ENCODE measurements around the gene TSPOAP1.
A peak's percentile ranks its signal among the peaks of the same experiment; 100 is the strongest.

Gene TSPOAP1

DNA sequence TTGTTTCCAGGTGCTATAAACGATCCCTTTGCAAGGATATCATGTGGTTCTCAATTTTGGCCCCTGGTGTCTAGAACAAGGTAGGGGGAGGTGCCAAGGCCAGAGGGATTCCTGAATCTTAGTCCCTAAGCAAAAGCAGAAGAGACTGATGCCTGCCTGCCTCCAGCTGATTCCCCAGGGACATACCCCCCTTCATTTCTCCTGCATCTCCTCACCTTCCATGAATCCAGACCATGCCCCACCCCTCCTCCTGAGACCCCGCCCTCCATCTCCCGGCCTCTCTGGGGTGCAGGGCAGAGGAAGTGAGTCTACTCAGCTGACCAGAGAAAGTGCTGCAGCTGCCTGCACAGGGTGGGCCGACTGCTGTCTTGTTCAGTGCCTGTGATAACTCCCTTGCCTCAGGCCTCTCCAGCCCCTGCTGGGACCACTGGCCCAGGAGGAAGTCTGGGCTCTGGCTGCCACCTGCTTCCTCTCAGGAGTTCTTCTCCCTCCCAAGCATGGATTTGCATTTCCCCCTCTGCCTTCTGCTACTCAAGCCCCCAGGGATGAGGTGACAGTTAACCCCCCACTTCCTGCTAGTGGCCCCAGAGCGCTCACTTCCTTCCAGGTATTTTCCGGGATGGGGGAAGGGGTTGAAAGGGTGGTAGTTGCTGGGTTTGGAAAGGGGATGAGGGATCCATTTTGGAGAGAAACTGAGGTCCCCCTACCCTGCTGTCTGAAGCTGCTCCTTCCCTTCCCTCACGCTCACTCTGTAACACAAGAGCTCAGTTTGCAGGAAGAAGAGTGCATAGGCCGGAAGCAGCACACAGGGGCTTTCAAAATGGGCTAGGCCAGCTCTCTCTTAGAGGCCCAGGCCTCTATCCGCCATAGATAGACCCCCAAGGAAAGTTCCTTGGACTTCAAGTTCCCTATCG is 10.5 kb upstream of the TSPOAP1 start:
- DNase-seq: peak; percentile 95

GRCh38 chr17:58338454-58338840 is 9.9 kb upstream of the TSPOAP1 start:
- DNase-seq: peak; percentile 65

DNA sequence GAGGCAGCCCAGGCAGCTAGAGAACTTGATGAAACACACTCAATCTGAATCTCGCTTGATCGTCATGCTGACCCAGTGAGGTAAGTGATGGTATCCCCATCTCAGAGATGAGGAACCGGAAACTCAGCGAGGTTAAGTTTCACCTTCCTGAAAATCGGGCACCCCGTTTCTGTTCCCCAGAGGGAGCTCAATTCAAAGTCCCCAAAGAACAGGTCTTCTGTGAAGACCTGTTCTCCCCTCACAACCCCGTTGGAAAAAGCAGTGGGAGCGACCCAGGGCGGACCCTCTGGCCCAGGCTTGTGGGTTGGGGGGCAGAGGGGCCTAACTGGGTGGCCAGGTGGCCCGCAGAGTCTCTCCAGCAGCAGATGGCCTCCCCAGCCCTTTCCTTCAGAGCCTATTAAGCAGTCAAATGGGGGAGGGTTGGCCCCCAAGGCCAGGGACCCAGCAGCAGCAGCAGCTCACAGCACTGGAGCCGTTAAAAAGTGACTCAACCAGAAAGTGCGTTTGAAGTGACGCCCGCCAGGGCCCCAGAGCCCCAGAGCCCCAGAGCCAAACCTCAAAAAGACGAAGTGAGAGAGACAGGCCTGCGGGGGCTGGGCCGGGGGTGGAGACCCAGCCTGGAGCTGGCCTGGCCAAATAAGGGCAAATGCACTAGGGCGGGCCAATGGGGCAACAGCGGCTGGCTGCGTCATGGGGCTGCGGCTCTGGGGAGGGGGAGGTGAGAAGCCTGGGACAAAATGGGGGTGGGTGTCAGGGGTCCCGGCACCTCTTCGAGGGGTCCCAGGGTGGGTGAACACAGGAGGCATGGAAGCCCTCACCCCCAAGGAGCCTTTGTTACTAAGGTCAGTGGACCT is 9.2 kb upstream of the TSPOAP1 start:
- peak; percentile 99 for DNase-seq

DNA sequence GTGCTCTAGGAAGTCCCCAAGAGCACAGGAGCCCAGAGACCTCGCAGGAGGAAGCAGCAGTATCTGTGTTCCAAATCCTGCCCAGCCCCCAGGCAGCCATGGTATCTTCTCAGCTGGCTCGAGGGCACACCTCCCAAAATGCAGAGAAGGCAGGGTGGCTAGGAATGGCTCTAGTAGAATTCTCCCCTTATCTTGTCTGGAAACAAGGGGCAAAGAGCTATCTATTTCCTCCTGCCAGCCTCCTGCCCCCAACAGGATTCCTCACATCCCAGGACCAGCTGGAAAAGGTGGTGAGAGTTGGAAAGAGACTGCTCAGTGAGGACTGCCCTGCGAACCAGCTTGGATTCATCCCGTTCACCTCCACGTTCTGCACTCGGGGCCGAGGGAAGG is 8.6 kb upstream of the TSPOAP1 start:
- peak; percentile 77 for DNase-seq

- peak; percentile 69 for DNase-seq
These were observed 8.0 kb upstream of the TSPOAP1 start for GRCh38 chr17:58336456-58337209.

DNA sequence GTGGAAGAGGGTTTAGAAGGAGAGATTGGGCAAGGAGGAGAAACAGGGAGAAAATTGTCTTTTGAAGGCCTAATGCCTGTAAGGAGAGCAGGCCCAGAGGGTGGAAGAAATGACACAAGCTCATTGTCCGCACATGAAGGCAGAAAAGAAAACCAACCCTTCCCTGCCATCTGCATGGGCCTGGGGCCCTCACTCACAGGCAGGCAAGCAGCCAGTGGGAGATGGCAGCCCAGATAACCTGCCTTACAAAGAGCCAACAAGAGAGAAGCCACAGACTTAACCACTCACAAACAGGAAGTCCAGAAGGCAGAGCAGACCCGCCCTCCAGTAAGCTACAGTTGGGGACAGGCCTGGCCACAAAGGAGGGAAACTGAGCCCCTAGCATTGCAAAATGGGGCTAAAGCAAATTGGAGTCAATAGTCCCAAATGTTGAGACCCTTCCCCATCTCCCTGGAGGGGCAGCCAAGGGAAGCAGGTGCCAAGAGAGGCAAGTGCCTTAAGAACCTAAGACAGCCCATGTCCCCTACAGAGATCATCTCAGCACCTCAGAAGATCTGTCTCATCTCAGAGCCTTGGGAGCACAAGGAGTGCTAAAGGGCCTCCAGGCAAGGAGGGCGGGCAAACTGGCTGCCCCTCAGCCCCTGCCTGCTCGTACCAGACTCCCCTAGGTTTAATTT is 7.3 kb upstream of the TSPOAP1 start:
- DNase-seq: peak; percentile 94

GRCh38 chr17:58335061-58335731 is 6.6 kb upstream of the TSPOAP1 start:
- peak; percentile 84 for DNase-seq

GRCh38 chr17:58334661-58335060 is 6.1 kb upstream of the TSPOAP1 start:
- no peak for DNase-seq

DNA sequence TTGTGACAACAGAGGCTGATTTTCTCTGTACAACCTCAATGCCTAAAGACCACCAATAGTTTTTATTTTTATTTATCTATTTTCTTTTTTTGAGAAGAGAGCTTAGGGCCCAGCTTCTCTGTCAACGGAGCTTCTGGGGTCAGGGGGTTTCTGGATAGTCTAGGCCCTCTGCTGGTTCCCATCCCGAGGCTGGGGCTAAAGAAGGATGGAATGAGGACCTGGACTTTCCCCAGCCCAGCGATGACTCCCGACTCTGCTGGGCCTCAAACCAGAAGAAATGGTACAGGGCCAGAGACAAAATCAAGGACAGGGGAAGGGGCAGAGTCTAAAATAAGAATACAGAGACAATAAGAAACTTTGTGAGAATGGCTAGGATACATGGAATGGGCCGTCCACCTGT is 5.7 kb upstream of the TSPOAP1 start:
- no peak for DNase-seq

GRCh38 chr17:58333736-58334207 is 5.2 kb upstream of the TSPOAP1 start:
- DNase-seq: peak; percentile 58

DNA sequence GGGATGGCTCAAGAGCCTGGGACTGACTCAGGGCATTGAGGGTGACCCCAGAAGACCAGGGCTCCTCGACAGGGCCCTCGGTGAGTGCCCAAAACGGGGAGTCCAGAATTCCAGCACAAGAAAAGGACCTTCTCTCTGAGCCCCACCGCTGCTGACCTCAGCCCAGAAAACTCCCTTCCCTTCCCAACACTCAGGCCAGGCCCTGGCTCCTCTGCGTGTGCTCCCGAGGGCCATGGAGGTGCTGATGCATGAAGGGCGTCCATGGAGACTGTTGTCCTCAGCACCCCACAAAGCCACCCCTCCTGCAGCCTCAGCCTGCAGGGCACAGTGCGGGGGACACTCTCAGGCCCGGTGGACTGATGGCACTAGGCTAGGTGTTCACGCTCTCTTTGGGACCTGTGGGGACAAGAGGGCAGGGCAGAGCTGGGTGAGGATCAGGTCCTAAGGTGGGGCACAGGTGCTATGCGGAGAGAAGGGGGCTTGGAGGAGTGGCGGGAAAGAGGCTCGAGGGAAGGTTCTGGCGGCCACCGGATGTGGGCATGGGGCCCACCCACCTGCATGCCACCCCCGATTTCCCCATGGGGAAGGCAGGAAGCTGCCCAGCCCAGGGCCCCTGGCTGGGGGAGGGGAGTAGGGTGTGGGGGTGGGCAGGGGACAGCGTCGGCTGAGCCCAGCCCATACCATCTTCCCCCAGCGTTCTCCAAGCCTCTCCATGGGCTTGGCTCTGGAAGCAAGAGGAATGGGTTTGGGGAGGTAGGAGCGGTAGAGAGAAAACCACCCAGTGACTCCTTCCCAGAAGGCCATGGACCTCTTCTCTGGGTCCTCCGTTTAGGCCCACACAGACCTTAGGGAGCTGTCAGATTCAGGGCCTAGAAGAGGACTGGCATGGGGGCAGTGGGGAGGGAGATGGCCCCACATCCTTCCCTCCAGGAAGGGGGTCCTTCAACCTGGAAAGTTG is 4.5 kb upstream of the TSPOAP1 start:
- peak; percentile 91 for DNase-seq

DNA sequence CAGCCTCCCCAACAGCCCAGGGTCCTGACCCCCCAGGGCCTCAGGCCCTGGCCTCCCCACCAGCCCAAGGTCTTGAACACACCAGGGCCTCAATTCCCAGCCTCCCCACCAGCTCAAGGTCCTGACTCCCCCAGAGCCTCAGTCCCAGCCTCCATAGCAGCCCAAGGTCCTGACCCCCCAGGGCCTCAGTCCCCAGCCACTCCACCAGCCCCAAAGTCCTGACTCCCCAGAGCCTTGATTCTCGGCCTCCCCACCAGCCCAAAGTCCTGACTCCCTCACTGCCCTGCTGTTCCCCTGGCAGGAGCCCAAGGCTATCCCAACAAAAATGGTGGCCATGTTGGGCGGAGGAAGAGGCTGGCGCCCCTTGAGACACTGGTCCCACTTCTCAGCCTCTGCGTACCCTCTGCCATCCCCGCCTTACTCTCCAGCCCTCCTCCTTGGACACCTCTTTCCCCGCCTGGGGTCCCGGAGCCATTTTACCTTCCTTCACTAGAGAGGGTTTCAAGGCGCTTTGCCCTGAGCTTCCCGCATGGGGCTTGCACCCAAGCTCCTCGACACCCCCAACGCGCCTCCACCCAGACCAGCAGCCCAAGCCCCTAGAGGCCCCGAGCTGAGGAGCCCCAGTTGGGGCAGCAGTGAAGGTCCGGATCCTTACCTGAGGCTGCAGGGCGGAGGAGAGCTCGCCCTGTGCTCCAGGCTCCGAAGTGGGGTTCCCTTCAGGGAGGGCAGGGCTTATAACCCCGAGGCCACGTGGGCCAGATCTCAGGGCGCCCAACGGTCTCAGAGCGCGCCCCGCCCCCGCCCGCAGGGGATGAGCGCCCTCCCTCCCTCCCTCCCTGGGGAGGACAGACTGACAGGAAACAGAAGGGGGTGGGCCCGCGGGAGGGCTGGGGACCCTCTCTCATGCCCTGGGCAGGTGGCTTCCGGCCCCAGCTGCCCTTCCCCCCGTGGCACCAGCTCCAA is 3.5 kb upstream of the TSPOAP1 start:
- peak; percentile 97 for DNase-seq

DNA sequence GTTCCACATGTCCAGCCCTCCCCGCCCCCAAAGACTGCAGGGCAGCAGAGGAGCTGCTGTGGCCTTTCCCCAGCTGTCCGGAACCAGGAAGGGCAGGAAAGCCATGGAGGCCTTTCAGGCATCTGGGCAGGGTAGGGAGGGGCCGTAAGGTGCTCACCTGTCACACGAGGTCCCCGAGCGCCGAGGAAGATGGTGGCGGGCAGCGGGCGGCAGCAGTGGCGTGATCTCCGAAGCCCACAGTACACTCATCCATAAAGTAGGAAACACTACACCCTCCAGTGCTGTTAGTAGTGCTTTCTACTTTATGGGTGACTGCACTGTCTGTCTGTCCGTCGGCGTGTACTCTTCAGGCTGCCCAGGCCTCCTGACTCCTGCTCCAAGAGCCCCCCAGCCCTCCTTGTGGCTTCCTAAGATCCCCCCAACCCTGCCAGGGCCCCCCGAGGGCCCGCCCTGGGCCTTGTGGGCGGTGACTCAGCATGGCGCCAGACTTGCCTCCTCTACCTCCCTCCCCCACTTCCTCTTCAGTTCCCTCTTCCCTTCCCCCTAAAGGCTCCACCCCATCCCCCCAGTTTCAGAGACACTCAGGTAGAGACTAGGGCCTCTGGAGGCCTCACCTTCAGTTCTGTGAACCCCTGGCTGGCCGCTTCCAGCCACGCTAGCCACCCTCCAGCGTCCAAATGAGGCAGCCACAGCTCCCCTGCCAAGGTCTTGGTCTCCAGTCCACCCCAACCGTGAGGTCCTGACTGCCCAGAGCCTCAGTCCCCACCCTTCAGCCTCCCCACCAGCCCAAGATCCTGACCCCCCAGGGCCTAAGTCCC is 2.6 kb upstream of the TSPOAP1 start:
- peak; percentile 89 for DNase-seq

- peak; percentile 93 for DNase-seq
These were observed 2.0 kb upstream of the TSPOAP1 start for GRCh38 chr17:58330538-58330996.

- DNase-seq: no peak
These were observed 1.4 kb upstream of the TSPOAP1 start for GRCh38 chr17:58329810-58330537.

GRCh38 chr17:58329035-58329809 is 627 bp upstream of the TSPOAP1 start:
- DNase-seq: peak; percentile 98

Data from activated CD4-positive, alpha-beta T cell treated with anti-CD3 and anti-CD28 coated beads, Interleukin-2, Interleukin-6, amounts not matched to agents 100 ng/mL and 50 ng/mL, durations not matched to agents 16 hours and 8 hours (primary cell).